IPS-11a (cell line): Measurements from ENCODE around the gene CACNA2D1.
"Not testable (repeated sequence)": the region's sequence is repeated elsewhere in the genome, so short reads cannot be mapped to it uniquely, and the experiment has no call there.

ENCODE experiments used
- H3K4me3 ChIP-seq: one replicate; pipeline ENCODE4 v1.5.1; 2013; ENCODE audit warnings: low read depth, low read length, control low read depth

The CACNA2D1 gene

GRCh38 chr7:82395147-82395546 is 48.4 kb downstream of the CACNA2D1 start:
- no peak overlapping the region for H3K4me3 ChIP-seq

DNA sequence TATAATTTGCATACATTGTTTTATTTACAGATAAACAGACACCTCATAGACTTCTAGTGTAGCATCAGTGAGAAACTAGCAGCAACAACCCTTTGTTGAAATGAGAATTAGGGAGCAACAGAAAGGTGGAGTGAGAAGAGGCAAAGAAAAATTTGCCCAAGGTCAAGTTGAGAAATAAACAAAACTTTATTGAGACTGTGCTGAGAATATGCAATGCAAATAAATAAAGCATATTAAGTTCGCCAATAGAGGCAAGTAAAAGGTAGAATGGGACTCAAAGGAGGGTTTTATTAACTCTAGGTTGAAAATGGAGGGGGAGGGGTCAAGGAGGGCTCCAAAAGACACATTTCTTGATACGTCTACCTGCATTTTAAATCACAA is 49.7 kb downstream of the CACNA2D1 start:
- no peak overlapping the region for H3K4me3 ChIP-seq

- no peak overlapping the region for H3K4me3 ChIP-seq
These were observed 50.3 kb downstream of the CACNA2D1 start for GRCh38 chr7:82393076-82393839.

DNA sequence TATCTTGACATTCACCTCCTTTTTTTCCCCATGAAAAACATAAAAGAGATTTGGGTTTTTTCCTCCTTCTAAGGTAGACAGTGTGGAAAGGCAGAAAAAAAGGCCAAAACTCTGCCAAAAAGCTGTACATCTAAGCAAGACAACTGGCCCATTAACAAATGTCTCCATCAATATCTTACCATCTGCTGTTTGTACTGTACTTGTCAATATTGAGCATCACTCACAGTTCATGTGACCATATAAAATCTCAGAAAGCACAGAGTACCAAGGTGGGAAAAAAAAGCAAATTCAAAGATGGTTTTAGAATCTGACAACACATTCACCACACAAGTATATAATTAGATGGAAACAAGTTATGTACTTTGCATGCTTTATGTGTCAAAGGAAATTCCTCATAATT is 52.6 kb downstream of the CACNA2D1 start:
- no peak overlapping the region for H3K4me3 ChIP-seq

DNA sequence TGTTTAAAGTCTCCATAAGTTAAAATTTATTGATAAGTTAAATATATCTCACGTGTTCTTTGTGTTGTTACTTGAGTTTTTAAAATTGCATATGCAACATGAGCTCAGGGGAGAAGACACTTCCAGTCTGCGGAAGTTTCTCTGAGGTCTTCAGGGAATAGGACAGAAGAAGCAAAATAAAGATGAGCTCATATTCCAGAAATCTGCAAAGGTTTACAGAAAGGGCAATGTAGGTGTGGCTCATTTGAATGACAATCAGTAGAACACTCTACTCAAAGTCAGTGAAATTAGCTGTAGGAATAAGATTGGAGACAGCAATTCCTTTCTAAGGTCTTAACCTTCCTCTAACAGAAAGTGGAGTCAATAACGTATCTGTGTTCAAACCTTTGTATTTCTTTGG is 53.7 kb downstream of the CACNA2D1 start:
- no peak overlapping the region for H3K4me3 ChIP-seq

DNA sequence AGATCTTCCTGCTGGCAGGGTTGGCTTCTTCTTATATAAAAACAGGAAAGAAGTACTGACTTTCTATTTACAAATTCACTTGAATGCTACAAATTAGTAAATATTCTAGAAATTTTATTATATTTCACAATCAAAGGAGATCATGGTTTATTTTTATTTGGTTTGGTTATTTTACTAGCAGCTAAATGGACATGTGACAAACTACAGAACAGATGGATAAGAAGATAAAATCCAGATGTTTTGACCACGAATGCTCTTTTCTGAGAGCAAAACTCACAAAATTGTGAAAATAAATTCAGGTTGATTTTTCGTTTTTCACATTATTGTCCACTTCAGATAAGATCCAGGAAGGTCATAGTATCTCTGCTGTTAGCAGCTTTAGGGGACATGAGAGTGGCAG is 55.4 kb downstream of the CACNA2D1 start:
- H3K4me3 ChIP-seq: no peak overlapping the region

GRCh38 chr7:82386571-82386970 is 57.0 kb downstream of the CACNA2D1 start:
- not testable (repeated sequence) for H3K4me3 ChIP-seq

DNA sequence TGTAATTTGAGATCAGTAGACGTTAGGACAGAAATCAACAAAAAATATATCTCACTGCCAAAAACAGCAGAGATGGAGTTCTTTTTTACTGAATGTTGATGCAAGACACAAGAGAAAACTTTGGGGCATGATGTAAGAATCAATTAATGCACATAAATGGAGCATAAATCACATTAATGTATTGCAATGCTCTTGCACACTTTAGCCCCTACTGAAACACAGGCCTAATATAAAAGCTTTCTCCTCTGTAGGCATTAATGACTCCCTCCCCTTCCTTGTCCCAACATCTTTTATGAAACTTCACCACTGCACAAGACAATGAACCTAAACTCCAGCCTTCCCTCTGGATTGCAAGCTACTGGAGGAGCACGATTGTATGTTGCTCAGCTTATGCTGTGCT is 58.8 kb downstream of the CACNA2D1 start:
- no peak overlapping the region for H3K4me3 ChIP-seq

DNA sequence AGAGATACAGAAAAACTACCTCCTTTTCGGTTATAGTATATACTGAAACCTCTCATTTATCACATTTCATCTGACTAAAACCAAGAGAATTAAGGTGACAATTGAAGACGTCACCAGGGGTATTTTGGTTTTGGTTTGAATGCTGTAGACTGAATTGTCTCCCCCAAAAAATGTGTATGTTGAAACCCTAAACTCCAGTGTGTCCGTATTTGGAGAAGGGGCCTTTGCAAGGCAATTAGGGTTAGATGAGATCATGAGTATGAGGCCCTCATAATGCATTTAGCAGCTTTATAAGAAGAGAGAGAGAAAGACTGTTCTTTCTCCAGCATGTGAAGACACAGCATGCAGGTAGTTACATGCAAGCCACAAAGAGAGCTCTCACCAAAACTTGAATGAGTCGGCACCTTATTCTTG is 59.5 kb downstream of the CACNA2D1 start:
- H3K4me3 ChIP-seq: no peak overlapping the region

DNA sequence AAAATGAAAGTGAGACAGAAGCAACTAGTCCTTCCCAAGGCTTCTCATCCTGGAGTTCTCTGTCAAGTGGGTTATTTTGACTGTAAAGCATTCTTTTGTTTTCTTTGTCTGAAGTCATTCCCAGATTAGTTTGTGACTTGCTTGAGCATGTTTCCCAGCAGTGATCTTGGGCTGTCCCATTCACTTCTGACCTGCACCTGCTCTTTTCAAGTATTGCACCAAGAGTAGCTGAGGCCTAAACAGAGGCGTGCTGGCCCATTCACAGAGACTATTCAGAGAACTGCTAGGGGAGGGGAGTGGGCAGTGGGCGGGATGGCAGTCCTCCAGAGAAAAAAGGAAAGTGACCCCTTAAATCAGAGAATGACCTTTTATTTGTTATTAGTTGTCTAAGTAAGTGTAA is 61.3 kb downstream of the CACNA2D1 start:
- no peak overlapping the region for H3K4me3 ChIP-seq

DNA sequence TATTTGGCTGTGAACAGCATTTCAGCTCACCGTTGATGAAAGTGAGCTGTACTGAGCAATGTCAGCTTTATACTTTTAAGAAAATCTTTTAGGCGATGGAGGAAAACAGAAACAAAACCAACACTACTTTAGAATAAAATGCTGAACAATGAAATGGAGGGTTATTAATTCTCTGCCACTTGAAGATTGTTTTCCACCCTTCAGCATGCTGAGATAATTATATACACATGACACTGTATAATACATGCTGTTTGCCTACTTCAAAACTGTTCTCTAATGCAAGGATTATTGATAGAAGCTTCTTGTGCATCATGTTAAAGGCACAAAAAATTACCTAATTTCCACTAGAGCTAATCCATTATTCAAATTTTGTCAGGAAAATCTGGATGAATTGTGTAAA is 66.8 kb downstream of the CACNA2D1 start:
- H3K4me3 ChIP-seq: no peak overlapping the region

GRCh38 chr7:82375713-82376112 is 67.9 kb downstream of the CACNA2D1 start:
- no peak overlapping the region for H3K4me3 ChIP-seq

GRCh38 chr7:82375129-82375528 is 68.4 kb downstream of the CACNA2D1 start:
- H3K4me3 ChIP-seq: no peak overlapping the region

- no peak overlapping the region for H3K4me3 ChIP-seq
These were observed 69.5 kb downstream of the CACNA2D1 start for GRCh38 chr7:82373926-82374635.

DNA sequence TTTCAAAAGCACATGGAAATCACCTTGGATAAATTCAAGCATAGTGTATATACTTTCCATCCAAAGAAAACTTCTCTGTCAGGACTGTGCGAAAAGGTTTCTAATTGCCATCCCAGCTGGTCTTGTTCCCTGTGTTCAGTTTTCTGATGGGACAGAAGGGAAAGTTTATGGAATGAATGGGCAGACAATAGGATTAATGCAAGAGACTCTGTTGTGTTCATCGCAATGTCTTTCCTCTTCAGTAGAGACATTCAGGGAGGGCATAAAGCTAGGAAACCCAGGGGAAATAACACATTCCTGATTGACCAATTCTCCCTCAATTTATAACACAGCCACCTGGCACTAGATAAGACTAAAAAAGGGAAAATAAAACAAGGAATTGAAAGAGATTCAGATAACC is 78.9 kb downstream of the CACNA2D1 start:
- H3K4me3 ChIP-seq: no peak overlapping the region

- H3K4me3 ChIP-seq: no peak overlapping the region
These were observed 79.5 kb downstream of the CACNA2D1 start for GRCh38 chr7:82364048-82364447.

GRCh38 chr7:82362129-82362706 is 81.4 kb downstream of the CACNA2D1 start:
- no peak overlapping the region for H3K4me3 ChIP-seq

DNA sequence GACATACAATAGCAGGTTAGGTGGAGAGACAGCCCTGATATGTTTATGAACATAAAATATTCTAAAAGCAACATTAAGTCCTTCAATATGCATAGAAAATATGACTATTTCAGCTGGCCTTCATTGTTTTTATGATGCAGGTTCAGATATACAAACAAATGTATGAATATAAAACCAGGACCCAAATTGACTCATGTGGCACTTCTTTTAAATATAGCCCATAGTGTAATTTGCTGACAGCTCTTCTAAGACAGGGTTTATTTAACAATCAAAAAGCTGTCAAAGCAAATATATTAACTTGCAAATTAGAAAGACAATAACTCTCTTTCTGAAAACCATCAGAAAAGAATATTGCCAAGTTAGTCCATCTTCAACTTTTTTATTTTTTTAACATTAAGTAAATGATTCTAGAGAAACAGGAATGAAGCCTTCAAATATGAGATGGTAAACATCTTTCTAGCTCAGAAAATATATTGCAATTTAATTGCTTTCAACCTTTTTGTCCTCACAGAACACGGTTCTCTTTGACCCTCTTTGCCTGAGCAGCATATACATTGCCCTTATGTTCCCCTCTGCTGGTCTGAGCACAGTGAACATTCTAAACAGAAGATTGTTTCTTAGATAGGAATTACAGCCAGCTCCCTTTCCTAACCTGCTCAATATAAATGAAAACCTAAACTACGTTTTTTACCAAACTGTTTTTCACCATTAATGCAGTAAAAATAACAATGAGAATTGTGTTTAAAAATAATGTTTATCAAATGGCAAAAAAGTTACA is 82.8 kb downstream of the CACNA2D1 start:
- H3K4me3 ChIP-seq: no peak overlapping the region

DNA sequence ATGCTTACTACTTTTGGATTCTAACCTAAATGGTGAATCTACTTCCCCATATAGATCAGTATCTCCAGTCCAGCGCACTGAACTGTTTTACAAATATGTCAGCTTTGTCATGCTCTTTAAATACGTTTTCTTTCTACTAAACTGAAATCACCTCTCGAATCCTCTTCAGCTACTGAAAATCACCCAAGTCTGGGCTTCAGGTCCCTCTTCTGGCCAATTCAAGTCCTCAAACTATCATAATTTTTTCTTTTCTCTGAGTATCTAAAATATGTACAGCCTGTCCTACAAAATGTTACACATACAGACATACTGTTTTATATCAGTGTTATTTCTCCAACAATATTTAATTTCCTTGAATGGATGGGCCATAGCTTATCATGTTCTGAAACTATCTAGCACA is 84.2 kb downstream of the CACNA2D1 start:
- H3K4me3 ChIP-seq: no peak overlapping the region

GRCh38 chr7:82358923-82359322 is 84.7 kb downstream of the CACNA2D1 start:
- no peak overlapping the region for H3K4me3 ChIP-seq

- H3K4me3 ChIP-seq: no peak overlapping the region
These were observed 85.5 kb downstream of the CACNA2D1 start for GRCh38 chr7:82358009-82358578.
